ENCODE measurements around the gene NPIPA5. TPM values are rescaled to one million over a fixed set of nuclear protein-coding genes. Genes with fewer than 3 reads are reported as not detected.
"Not testable (repeated sequence)": the region's sequence is repeated elsewhere in the genome, so short reads cannot be mapped to it uniquely, and the experiment has no call there.

NPIPA5 gene
- total RNA-seq, 1 donor from 2014 or later, result 16.0 TPM

GRCh38 chr16:15403392-15403995 is 25.4 kb upstream of the NPIPA5 start:
- H3K9me3 Mint-ChIP-seq, result no peaks in the 10 kb centered on the region
- intact Hi-C loops (cut with micrococcal nuclease), result no loop called here
- no peak overlapping the region for H3K27ac Mint-ChIP-seq

GRCh38 chr16:15401972-15402371 is 23.9 kb upstream of the NPIPA5 start:
- DNase-seq (ENCODE audit: low spot score), result no peak
- Mint-ChIP-seq H3K36me3 (ENCODE audit: low read depth) (no peaks in the 10 kb centered on the region), H3K4me3 (ENCODE audit: low read depth) (no peak overlapping the region), H3K27ac (no peak overlapping the region), H3K27me3 (ENCODE audit: low read depth) (peaks cover 11% of the 10 kb centered on the region), H3K4me1 (ENCODE audit: low read depth) (no peaks in the 10 kb centered on the region), H3K9me3 (no peaks in the 10 kb centered on the region)
- intact Hi-C loops (cut with micrococcal nuclease), result no loop called here

More at GRCh38 chr16:15403392-15403995, 25.4 kb upstream of the NPIPA5 start:
- DNase-seq (ENCODE audit: low spot score), result no peak
- no peaks in the 10 kb centered on the region for H3K4me1 Mint-ChIP-seq (ENCODE audit: low read depth)
- peaks cover 6% of the 10 kb centered on the region for H3K27me3 Mint-ChIP-seq (ENCODE audit: low read depth)
- H3K36me3 Mint-ChIP-seq (ENCODE audit: low read depth), result no peaks in the 10 kb centered on the region
- H3K4me3 Mint-ChIP-seq (ENCODE audit: low read depth), result no peak overlapping the region

GRCh38 chr16:15400314-15400713 is 22.2 kb upstream of the NPIPA5 start:
- H3K4me3 Mint-ChIP-seq (ENCODE audit: low read depth); H3K36me3 Mint-ChIP-seq (ENCODE audit: low read depth); intact Hi-C loops (cut with micrococcal nuclease); H3K9me3 Mint-ChIP-seq; DNase-seq (ENCODE audit: low spot score); H3K4me1 Mint-ChIP-seq (ENCODE audit: low read depth); H3K27ac Mint-ChIP-seq: not testable (repeated sequence)
- peaks cover 20% of the 10 kb centered on the region for H3K27me3 Mint-ChIP-seq (ENCODE audit: low read depth)

- no peaks in the 10 kb centered on the region for H3K36me3 Mint-ChIP-seq (ENCODE audit: low read depth)
- no peaks in the 10 kb centered on the region for H3K4me1 Mint-ChIP-seq (ENCODE audit: low read depth)
- no peak overlapping the region for H3K4me3 Mint-ChIP-seq (ENCODE audit: low read depth)
- DNase-seq (ENCODE audit: low spot score), result no peak
- peaks cover 26% of the 10 kb centered on the region for H3K27me3 Mint-ChIP-seq (ENCODE audit: low read depth)
- intact Hi-C loops (cut with micrococcal nuclease), result no loop called here
- H3K27ac Mint-ChIP-seq, result no peak overlapping the region
- no peaks in the 10 kb centered on the region for H3K9me3 Mint-ChIP-seq
These were observed 21.2 kb upstream of the NPIPA5 start for GRCh38 chr16:15399317-15399716.

GRCh38 chr16:15398618-15399316 is 20.7 kb upstream of the NPIPA5 start:
- intact Hi-C loops (cut with micrococcal nuclease), result no loop called here
- Mint-ChIP-seq H3K9me3 (no peaks in the 10 kb centered on the region), H3K27ac (no peak overlapping the region), H3K4me3 (ENCODE audit: low read depth) (no peak overlapping the region), H3K4me1 (ENCODE audit: low read depth) (no peaks in the 10 kb centered on the region), H3K36me3 (ENCODE audit: low read depth) (no peaks in the 10 kb centered on the region), H3K27me3 (ENCODE audit: low read depth) (peaks cover 28% of the 10 kb centered on the region)
- DNase-seq (ENCODE audit: low spot score), result no peak

- no peaks in the 10 kb centered on the region for H3K9me3 Mint-ChIP-seq
- no peak for DNase-seq (ENCODE audit: low spot score)
- no peak overlapping the region for H3K27ac Mint-ChIP-seq
- peaks cover 34% of the 10 kb centered on the region for H3K27me3 Mint-ChIP-seq (ENCODE audit: low read depth)
- no peaks in the 10 kb centered on the region for H3K36me3 Mint-ChIP-seq (ENCODE audit: low read depth)
- intact Hi-C loops (cut with micrococcal nuclease), result no loop called here
- no peak overlapping the region for H3K4me3 Mint-ChIP-seq (ENCODE audit: low read depth)
- H3K4me1 Mint-ChIP-seq (ENCODE audit: low read depth), result no peaks in the 10 kb centered on the region
These were observed 19.0 kb upstream of the NPIPA5 start for GRCh38 chr16:15396948-15397594.

- DNase-seq (ENCODE audit: low spot score); H3K4me1 Mint-ChIP-seq (ENCODE audit: low read depth); intact Hi-C loops (cut with micrococcal nuclease); H3K4me3 Mint-ChIP-seq (ENCODE audit: low read depth); H3K27ac Mint-ChIP-seq; H3K36me3 Mint-ChIP-seq (ENCODE audit: low read depth); H3K9me3 Mint-ChIP-seq: not testable (repeated sequence)
- peaks cover 34% of the 10 kb centered on the region for H3K27me3 Mint-ChIP-seq (ENCODE audit: low read depth)
These were observed 18.4 kb upstream of the NPIPA5 start for GRCh38 chr16:15396509-15396829.

GRCh38 chr16:15395631-15396508 is 17.8 kb upstream of the NPIPA5 start, which contains the start of gene MPV17L:
Gene MPV17L, plus strand, starts transcription at chr16:15395754. Its CDS starts 144 bp downstream, at chr16:15395898.
- H3K4me1 Mint-ChIP-seq (ENCODE audit: low read depth); H3K27ac Mint-ChIP-seq; H3K36me3 Mint-ChIP-seq (ENCODE audit: low read depth); H3K4me3 Mint-ChIP-seq (ENCODE audit: low read depth); H3K9me3 Mint-ChIP-seq; intact Hi-C loops (cut with micrococcal nuclease); DNase-seq (ENCODE audit: low spot score): not testable (repeated sequence)
- H3K27me3 Mint-ChIP-seq (ENCODE audit: low read depth), result peaks cover 34% of the 10 kb centered on the region

GRCh38 chr16:15393025-15393424 is 14.9 kb upstream of the NPIPA5 start:
- H3K4me1 Mint-ChIP-seq (ENCODE audit: low read depth); H3K4me3 Mint-ChIP-seq (ENCODE audit: low read depth); DNase-seq (ENCODE audit: low spot score); H3K36me3 Mint-ChIP-seq (ENCODE audit: low read depth); H3K27ac Mint-ChIP-seq; H3K9me3 Mint-ChIP-seq; intact Hi-C loops (cut with micrococcal nuclease): not testable (repeated sequence)
- peaks cover 28% of the 10 kb centered on the region for H3K27me3 Mint-ChIP-seq (ENCODE audit: low read depth)

- H3K36me3 Mint-ChIP-seq (ENCODE audit: low read depth); intact Hi-C loops (cut with micrococcal nuclease); H3K4me3 Mint-ChIP-seq (ENCODE audit: low read depth); DNase-seq (ENCODE audit: low spot score); H3K9me3 Mint-ChIP-seq; H3K27ac Mint-ChIP-seq; H3K4me1 Mint-ChIP-seq (ENCODE audit: low read depth): not testable (repeated sequence)
- peaks cover 14% of the 10 kb centered on the region for H3K27me3 Mint-ChIP-seq (ENCODE audit: low read depth)
These were observed 11.8 kb upstream of the NPIPA5 start for GRCh38 chr16:15389916-15390315.

- H3K27ac Mint-ChIP-seq; H3K4me1 Mint-ChIP-seq (ENCODE audit: low read depth); H3K4me3 Mint-ChIP-seq (ENCODE audit: low read depth); H3K36me3 Mint-ChIP-seq (ENCODE audit: low read depth); DNase-seq (ENCODE audit: low spot score); H3K9me3 Mint-ChIP-seq; intact Hi-C loops (cut with micrococcal nuclease); H3K27me3 Mint-ChIP-seq (ENCODE audit: low read depth): not testable (repeated sequence)
These were observed 10.0 kb upstream of the NPIPA5 start for GRCh38 chr16:15388060-15388459.

GRCh38 chr16:15382810-15383209 is 4.7 kb upstream of the NPIPA5 start:
- intact Hi-C loops (cut with micrococcal nuclease); H3K4me3 Mint-ChIP-seq (ENCODE audit: low read depth); H3K9me3 Mint-ChIP-seq; H3K36me3 Mint-ChIP-seq (ENCODE audit: low read depth); H3K27ac Mint-ChIP-seq; H3K4me1 Mint-ChIP-seq (ENCODE audit: low read depth); H3K27me3 Mint-ChIP-seq (ENCODE audit: low read depth); DNase-seq (ENCODE audit: low spot score): not testable (repeated sequence)
